Cardiac muscle cell (in vitro differentiated cells and primary cell): ENCODE results near the gene OR6A2. TPM values are rescaled to one million over a fixed set of nuclear protein-coding genes. Genes with fewer than 3 reads are reported as not detected.

Source experiments
- DNase-seq, 2 donors: peaks; one replicate each; pipeline versions ENCODE4 v3.0.0 to v3.0.0-alpha.2; 2010 to 2017; ENCODE audit warnings: low read depth in 1 of 2, low spot score in 1 of 2
- H3K27ac ChIP-seq: fragments of 200-600 bp; sonication (generic); 2 replicates; pipeline ENCODE4 v1.5.1; 2016
- H3K27me3 ChIP-seq: fragments of 200-600 bp; sonication (generic); 2 replicates; pipeline ENCODE4 v1.6.0; 2016; ENCODE audit warnings: control low read depth
- H3K36me3 ChIP-seq: fragments of 200-600 bp; sonication (generic); 2 replicates; pipeline ENCODE4 v1.5.1; 2016; ENCODE audit warnings: control low read depth
- H3K4me1 ChIP-seq: fragments of 200-600 bp; sonication (generic); 2 replicates; pipeline ENCODE4 v1.8.1; 2017; ENCODE audit warnings: low read depth, mild to moderate bottlenecking, mixed run types
- H3K4me3 ChIP-seq: fragments of 200-600 bp; sonication (generic); 2 replicates; pipeline ENCODE4 v1.5.1; 2016; ENCODE audit warnings: mild to moderate bottlenecking
- H3K9me3 ChIP-seq: fragments of 200-600 bp; sonication (generic); 2 replicates; pipeline ENCODE4 v1.5.1; 2017; ENCODE audit warnings: low read depth, mild to moderate bottlenecking, control low read depth
- polyA plus RNA-seq: library from polyadenylated mRNA; unstranded; fragments of >200 nt; fragmentation: Nextera tagmentation; extraction: Ambion mirVana; gene quantifications from 2 replicates; pipeline ENCODE4 v1.2.1, GENCODE V29; 2016
- total RNA-seq: library from RNA; depleted of rRNA; stranded (reverse); fragments of >200 nt; gene quantifications from 2 replicates; pipeline ENCODE4 v1.2.3, GENCODE V29; 2016
- TF ChIP-seq, protein P1 (sequence below): IDR thresholded peaks from 2 replicates; pipeline ENCODE4 v1.5.1; 2012; ENCODE audit warnings: low read depth, mild to moderate bottlenecking, low read length

The OR6A2 gene
- total RNA-seq (0.11 and 0.12 TPM in 2 replicates), polyA plus RNA-seq (0.07 TPM in 1 of 2 replicates, not detected in the other)

DNA sequence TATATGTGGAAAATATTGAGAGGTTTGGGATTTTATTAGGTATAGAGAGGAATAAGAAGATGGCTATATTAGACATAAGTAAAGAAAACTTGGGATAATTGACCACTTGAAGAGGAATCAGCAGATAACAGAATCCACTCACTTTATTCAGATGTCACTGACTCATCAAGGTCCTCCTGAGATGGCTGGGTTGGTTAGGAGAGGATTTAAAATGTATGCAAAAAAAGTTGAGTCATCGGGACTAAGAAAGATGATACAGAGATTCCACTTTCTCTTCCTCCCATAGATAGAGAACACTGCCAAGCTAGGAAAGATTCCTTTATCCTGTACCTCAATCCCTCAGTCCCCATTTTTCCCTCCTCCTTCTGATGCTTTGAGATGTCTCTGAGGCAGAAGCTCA, at the start of gene OR6A2:
OR6A2 (minus strand) TSS at position 288 of the 400 bp plus-strand sequence. CDS start 3,981 bp downstream, outside the sequence.
- no peaks in the 10 kb centered on the region for H3K36me3 ChIP-seq
- no peaks in the 10 kb centered on the region for H3K9me3 ChIP-seq
- DNase-seq, result no peak
- H3K27ac ChIP-seq, result no peak within 1 kb of the TSS
- H3K27me3 ChIP-seq, result no peaks in the 10 kb centered on the region
- TF ChIP-seq, protein P1, sequence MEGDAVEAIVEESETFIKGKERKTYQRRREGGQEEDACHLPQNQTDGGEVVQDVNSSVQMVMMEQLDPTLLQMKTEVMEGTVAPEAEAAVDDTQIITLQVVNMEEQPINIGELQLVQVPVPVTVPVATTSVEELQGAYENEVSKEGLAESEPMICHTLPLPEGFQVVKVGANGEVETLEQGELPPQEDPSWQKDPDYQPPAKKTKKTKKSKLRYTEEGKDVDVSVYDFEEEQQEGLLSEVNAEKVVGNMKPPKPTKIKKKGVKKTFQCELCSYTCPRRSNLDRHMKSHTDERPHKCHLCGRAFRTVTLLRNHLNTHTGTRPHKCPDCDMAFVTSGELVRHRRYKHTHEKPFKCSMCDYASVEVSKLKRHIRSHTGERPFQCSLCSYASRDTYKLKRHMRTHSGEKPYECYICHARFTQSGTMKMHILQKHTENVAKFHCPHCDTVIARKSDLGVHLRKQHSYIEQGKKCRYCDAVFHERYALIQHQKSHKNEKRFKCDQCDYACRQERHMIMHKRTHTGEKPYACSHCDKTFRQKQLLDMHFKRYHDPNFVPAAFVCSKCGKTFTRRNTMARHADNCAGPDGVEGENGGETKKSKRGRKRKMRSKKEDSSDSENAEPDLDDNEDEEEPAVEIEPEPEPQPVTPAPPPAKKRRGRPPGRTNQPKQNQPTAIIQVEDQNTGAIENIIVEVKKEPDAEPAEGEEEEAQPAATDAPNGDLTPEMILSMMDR, result no peak
- H3K4me1 ChIP-seq, result no peaks in the 10 kb centered on the region
- H3K4me3 ChIP-seq, result no peak within 1 kb of the TSS

DNA sequence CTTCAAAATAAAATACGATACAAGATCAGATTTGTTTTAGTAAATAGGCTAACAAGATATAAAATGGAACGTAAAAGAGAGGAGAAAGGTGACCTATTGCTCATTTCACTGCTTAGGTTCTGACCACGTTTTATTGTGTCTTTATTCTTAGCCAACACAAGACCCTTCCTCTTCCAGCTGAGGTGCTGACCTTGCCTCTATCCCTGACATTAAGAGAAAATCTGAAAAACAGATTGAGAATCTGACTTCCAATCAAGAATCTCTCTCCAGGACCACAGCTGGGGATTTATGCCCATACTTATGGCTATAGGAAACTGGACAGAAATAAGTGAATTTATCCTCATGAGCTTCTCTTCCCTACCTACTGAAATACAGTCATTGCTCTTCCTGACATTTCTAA, 45.9 kb upstream of the OR6A2 start, which contains the start of gene OR10A5:
OR10A5 (plus strand) TSS at position 301 of the 400 bp plus-strand sequence; CDS start at position 301, 0 bp downstream.
- H3K9me3 ChIP-seq, result no peaks in the 10 kb centered on the region
- no peak for DNase-seq
- H3K27ac ChIP-seq, result no peak within 1 kb of the TSS
- TF ChIP-seq, protein P1, result no peak
- no peaks in the 10 kb centered on the region for H3K4me1 ChIP-seq
- H3K4me3 ChIP-seq, result no peak within 1 kb of the TSS
- no peaks in the 10 kb centered on the region for H3K36me3 ChIP-seq
- H3K27me3 ChIP-seq, result no peaks in the 10 kb centered on the region

DNA sequence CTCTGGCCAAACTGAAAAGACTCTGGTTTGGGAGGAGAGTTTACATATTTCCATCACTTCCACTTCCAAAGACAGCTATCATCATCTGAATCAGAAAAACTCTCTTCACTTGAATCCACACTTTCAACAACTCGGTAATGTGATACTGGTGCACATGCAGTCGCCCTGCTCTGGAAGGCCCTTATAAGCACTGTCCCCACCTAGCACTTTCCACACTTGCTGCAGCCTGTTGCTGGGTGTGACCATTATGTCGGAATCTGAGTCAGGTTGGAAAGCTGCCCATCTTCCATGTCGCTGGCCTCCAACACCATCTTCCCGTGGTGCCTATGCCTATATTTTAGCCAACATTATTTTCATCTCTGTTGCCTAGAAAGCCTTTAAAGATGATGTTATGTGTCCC, 44.9 kb upstream of the OR6A2 start:
- no peak overlapping the region for H3K27ac ChIP-seq
- H3K9me3 ChIP-seq, result no peaks in the 10 kb centered on the region
- DNase-seq, result no peak
- no peaks in the 10 kb centered on the region for H3K27me3 ChIP-seq
- H3K4me3 ChIP-seq, result no peak overlapping the region
- H3K4me1 ChIP-seq, result no peaks in the 10 kb centered on the region
- TF ChIP-seq, protein P1, result no peak
- H3K36me3 ChIP-seq, result no peaks in the 10 kb centered on the region

DNA sequence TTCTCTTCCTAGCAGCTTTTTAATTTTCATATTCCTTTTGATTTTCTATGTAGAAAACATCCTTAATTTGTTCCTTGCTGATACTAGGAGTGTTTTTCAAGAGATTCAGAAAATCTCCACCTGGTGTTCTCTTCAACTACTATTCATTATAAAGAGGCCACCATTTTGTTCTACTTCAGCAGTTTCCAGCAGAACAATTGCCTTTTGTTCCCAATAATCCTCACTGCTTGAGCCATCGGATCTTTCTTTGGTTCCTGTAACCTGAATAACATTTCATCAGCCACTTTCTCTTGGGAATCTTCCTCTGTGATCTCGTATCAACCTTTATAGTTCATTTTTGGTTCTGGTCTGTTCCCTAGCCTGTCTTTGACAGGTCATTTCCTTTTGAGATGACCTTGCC, 44.2 kb upstream of the OR6A2 start:
- no peaks in the 10 kb centered on the region for H3K27me3 ChIP-seq
- TF ChIP-seq, protein P1, result no peak
- no peak for DNase-seq
- H3K36me3 ChIP-seq, result no peaks in the 10 kb centered on the region
- H3K9me3 ChIP-seq, result no peaks in the 10 kb centered on the region
- no peaks in the 10 kb centered on the region for H3K4me1 ChIP-seq
- no peak overlapping the region for H3K4me3 ChIP-seq
- H3K27ac ChIP-seq, result no peak overlapping the region

DNA sequence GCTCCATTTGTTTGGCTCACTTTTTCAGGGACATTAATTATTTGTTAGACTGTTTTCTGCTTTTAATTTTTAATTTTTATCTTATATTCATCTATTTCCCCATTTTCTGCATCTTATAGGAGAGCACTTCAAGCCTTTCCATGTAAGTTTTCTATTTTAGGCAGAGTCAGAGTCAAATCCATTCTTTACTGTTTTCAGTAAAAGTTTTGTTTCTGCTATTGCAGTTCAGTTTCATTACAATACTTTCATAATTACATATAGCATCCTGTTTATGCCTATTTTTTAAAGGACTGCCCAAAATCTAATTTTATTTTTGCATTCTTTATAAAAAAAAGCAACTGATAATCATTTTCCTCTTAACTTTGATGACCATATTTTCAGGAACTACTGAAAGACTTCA, 42.2 kb upstream of the OR6A2 start:
- no peak for DNase-seq
- Histone ChIP-seq H3K27ac (no peak overlapping the region), H3K4me1 (no peaks in the 10 kb centered on the region), H3K4me3 (no peak overlapping the region), H3K27me3 (no peaks in the 10 kb centered on the region), H3K9me3 (no peaks in the 10 kb centered on the region), H3K36me3 (no peaks in the 10 kb centered on the region)
- TF ChIP-seq, protein P1, result no peak
